OCI-LY1 (cell line): ENCODE results near the gene CRMP1.

Experiments
- CTCF ChIP-seq: fragments of 200-600 bp; sonication (generic), shearing (Covaris generic); IDR thresholded peaks from 2 replicates; pipeline ENCODE4 v1.5.1; 2017; ENCODE audit warnings: mild to moderate bottlenecking, antibody characterized with exemption, low read length, moderate library complexity, mixed read lengths
- EZH2 ChIP-seq: fragments of 200-600 bp; sonication (generic), shearing (Covaris generic); IDR thresholded peaks from 2 replicates; pipeline ENCODE4 v1.8.0; 2017; ENCODE audit warnings: borderline replicate concordance, mixed run types, mild to moderate bottlenecking, antibody characterized with exemption, low read length, moderate library complexity, mixed read lengths

- TF ChIP-seq EZH2 (no peak), CTCF (no peak)
These were observed 18.0 kb downstream of the CRMP1 start for GRCh38 chr4:5874811-5875449.
